ENCODE measurements around the gene P2RY11. TPM values are rescaled to one million over a fixed set of nuclear protein-coding genes. Genes with fewer than 3 reads are reported as not detected.

P2RY11 gene
- polyA plus RNA-seq, 2 donors: 6.6 to 12.8 TPM

DNA sequence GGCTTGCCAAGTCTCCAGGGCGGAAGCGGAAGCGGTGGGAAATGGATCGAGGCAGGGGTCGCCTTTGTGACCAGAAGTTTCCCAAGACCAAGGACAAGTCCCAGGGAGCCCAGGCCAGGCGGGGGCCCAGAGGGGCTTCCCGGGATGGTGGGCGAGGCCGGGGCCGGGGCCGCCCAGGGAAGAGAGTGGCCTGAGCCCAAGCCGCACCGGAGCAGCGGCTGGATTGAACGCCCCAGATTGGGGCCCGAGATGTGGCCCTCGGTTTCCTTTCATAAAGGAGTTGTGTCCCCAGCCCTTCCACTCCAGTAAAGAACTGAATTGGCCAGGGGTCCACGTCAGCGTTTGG lies 548 bp upstream of the P2RY11 start:
- no peaks in the 10 kb centered on the region for H3K27me3 ChIP-seq (ENCODE audit: control insufficient read depth in 1 of 2, insufficient read depth in 2 of 2, low read length in 2 of 2)
- peaks cover 0 to 12% of the 10 kb centered on the region in 2 donors for H3K4me1 ChIP-seq (ENCODE audit: control insufficient read depth in 2 of 2, insufficient read depth in 2 of 2, low read length in 1 of 2)
- WGBS, 2 donors: 87 to 90% methylated on average over 19 of the region's 19 CpGs
- peaks cover 14 to 57% of the 10 kb centered on the region in 2 donors for H3K36me3 ChIP-seq (ENCODE audit: control insufficient read depth in 2 of 2, insufficient read depth in 2 of 2, low read length in 1 of 2)
- H3K9me3 ChIP-seq (ENCODE audit: control insufficient read depth in 2 of 2, insufficient read depth in 1 of 2, low read depth in 1 of 2, low read length in 1 of 2): peaks cover 0 to 2% of the 10 kb centered on the region in 2 donors
- H3K27ac ChIP-seq (ENCODE audit: low read depth in 2 of 2, low read length in 1 of 2): peak overlapping the region in 1 of 2 donors; percentile 25
- H3K4me3 ChIP-seq (ENCODE audit: low read depth in 1 of 2, low read length in 2 of 2): no peak overlapping the region

DNA sequence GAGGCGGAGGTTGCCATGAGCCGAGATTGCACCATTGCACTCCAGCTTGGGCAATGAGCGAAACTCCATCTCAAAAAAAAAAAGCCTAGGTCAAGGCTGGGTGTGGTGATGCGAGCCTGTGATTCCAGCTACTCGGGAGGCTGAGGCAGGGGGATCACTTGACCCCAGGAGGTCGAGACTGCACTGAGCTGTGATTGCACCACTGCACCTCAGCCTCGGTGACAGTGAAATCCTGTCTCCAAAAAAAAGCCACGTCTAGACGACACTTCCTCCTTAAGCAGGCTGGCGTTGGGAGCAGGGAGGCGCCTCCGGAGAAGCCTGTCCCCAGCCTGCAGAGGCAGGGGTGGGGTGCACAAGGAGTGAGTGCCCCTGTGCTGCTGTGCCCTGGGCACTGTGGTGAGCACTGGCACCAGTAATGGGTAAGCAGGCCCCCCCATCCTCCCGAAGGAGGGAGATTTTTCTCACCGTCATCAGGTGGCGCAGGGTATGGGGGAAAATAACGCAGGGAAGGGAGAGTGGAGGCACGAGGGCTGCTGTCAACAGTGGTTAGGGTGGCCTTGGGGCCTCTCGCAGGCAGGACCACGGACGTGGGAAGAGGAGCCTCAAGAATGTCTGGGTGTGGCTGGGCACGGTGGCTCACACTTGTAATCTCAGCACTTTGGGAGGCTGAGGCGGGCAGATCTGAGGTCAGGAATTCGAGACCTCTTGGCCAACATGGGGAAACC lies 706 bp downstream of the P2RY11 start:
- Histone ChIP-seq H3K27me3 (ENCODE audit: control insufficient read depth in 1 of 2, insufficient read depth in 2 of 2, low read length in 2 of 2) (no peaks in the 10 kb centered on the region), H3K36me3 (ENCODE audit: control insufficient read depth in 2 of 2, insufficient read depth in 2 of 2, low read length in 1 of 2) (peaks cover 21 to 69% of the 10 kb centered on the region in 2 donors), H3K4me3 (ENCODE audit: low read depth in 1 of 2, low read length in 2 of 2) (no peak overlapping the region), H3K27ac (ENCODE audit: low read depth in 2 of 2, low read length in 1 of 2) (peak overlapping the region; percentile 14 to 36), H3K9me3 (ENCODE audit: control insufficient read depth in 2 of 2, insufficient read depth in 1 of 2, low read depth in 1 of 2, low read length in 1 of 2) (peaks cover 0 to 3% of the 10 kb centered on the region in 2 donors), H3K4me1 (ENCODE audit: control insufficient read depth in 2 of 2, insufficient read depth in 2 of 2, low read length in 1 of 2) (peaks cover 0 to 16% of the 10 kb centered on the region in 2 donors)
- 50 to 51% methylated on average over 23 of the region's 23 CpGs for WGBS, 2 donors

DNA sequence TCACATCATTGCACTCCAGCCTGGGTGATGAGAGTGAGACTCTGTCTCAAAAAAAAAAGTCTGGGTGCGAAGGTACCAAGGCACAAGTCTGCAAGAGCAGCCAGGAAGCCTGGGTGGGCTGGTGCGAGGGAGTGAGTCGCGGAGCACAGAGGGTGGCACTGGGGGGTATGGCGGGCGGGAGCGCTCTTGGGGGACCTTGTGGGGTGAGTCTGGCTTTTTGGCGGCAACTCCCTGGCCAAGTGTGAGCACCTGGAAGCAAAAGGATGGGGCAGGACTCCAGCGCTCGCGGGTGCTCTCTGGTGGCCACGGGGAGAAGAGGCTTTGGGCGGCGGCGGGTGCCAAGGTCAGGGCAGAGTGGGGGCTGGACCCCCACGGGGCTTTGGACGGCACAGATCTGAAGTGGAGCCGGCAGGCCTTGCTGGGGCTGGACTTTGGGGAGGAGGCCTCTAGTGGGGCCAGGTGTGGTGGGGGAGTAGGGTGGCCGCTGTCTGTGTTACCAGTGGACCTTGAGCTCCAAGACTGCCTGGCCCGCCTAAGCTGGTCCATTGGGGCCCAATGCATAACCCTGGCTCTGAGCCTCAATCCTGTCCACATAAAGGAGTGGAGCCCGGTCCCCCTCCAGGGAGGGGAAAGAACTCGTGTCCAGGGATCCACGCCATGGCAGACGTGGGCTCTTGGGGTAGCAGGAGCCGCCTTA lies 1.6 kb downstream of the P2RY11 start:
- Histone ChIP-seq H3K9me3 (ENCODE audit: control insufficient read depth in 2 of 2, insufficient read depth in 1 of 2, low read depth in 1 of 2, low read length in 1 of 2) (peaks cover 0 to 3% of the 10 kb centered on the region in 2 donors), H3K27ac (ENCODE audit: low read depth in 2 of 2, low read length in 1 of 2) (peak overlapping the region; percentile 6 to 13), H3K36me3 (ENCODE audit: control insufficient read depth in 2 of 2, insufficient read depth in 2 of 2, low read length in 1 of 2) (peaks cover 16 to 67% of the 10 kb centered on the region in 2 donors), H3K4me3 (ENCODE audit: low read depth in 1 of 2, low read length in 2 of 2) (no peak overlapping the region), H3K4me1 (ENCODE audit: control insufficient read depth in 2 of 2, insufficient read depth in 2 of 2, low read length in 1 of 2) (peaks cover 0 to 12% of the 10 kb centered on the region in 2 donors), H3K27me3 (ENCODE audit: control insufficient read depth in 1 of 2, insufficient read depth in 2 of 2, low read length in 2 of 2) (no peaks in the 10 kb centered on the region)
- WGBS, 2 donors: 18 to 20% methylated on average over 25 of the region's 25 CpGs

DNA sequence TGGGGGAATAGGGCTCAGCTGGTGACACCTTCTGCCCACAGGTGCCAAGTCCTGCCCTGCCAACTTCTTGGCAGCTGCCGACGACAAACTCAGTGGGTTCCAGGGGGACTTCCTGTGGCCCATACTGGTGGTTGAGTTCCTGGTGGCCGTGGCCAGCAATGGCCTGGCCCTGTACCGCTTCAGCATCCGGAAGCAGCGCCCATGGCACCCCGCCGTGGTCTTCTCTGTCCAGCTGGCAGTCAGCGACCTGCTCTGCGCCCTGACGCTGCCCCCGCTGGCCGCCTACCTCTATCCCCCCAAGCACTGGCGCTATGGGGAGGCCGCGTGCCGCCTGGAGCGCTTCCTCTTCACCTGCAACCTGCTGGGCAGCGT lies 2.1 kb downstream of the P2RY11 start:
- Histone ChIP-seq H3K4me3 (ENCODE audit: low read depth in 1 of 2, low read length in 2 of 2) (no peak overlapping the region), H3K36me3 (ENCODE audit: control insufficient read depth in 2 of 2, insufficient read depth in 2 of 2, low read length in 1 of 2) (peaks cover 13 to 63% of the 10 kb centered on the region in 2 donors), H3K4me1 (ENCODE audit: control insufficient read depth in 2 of 2, insufficient read depth in 2 of 2, low read length in 1 of 2) (peaks cover 0 to 13% of the 10 kb centered on the region in 2 donors), H3K27me3 (ENCODE audit: control insufficient read depth in 1 of 2, insufficient read depth in 2 of 2, low read length in 2 of 2) (no peaks in the 10 kb centered on the region), H3K27ac (ENCODE audit: low read depth in 2 of 2, low read length in 1 of 2) (no peak overlapping the region), H3K9me3 (ENCODE audit: control insufficient read depth in 2 of 2, insufficient read depth in 1 of 2, low read depth in 1 of 2, low read length in 1 of 2) (peaks cover 0 to 3% of the 10 kb centered on the region in 2 donors)
- WGBS, 2 donors: 63 to 67% methylated on average over 19 of the region's 19 CpGs

DNA sequence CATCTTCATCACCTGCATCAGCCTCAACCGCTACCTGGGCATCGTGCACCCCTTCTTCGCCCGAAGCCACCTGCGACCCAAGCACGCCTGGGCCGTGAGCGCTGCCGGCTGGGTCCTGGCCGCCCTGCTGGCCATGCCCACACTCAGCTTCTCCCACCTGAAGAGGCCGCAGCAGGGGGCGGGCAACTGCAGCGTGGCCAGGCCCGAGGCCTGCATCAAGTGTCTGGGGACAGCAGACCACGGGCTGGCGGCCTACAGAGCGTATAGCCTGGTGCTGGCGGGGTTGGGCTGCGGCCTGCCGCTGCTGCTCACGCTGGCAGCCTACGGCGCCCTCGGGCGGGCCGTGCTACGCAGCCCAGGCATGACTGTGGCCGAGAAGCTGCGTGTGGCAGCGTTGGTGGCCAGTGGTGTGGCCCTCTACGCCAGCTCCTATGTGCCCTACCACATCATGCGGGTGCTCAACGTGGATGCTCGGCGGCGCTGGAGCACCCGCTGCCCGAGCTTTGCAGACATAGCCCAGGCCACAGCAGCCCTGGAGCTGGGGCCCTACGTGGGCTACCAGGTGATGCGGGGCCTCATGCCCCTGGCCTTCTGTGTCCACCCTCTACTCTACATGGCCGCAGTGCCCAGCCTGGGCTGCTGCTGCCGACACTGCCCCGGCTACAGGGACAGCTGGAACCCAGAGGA lies 2.6 kb downstream of the P2RY11 start:
- peaks cover 0 to 3% of the 10 kb centered on the region in 2 donors for H3K9me3 ChIP-seq (ENCODE audit: control insufficient read depth in 2 of 2, insufficient read depth in 1 of 2, low read depth in 1 of 2, low read length in 1 of 2)
- H3K4me3 ChIP-seq (ENCODE audit: low read depth in 1 of 2, low read length in 2 of 2): no peak overlapping the region
- H3K27ac ChIP-seq (ENCODE audit: low read depth in 2 of 2, low read length in 1 of 2): no peak overlapping the region
- no peaks in the 10 kb centered on the region for H3K27me3 ChIP-seq (ENCODE audit: control insufficient read depth in 1 of 2, insufficient read depth in 2 of 2, low read length in 2 of 2)
- H3K4me1 ChIP-seq (ENCODE audit: control insufficient read depth in 2 of 2, insufficient read depth in 2 of 2, low read length in 1 of 2): peaks cover 0 to 18% of the 10 kb centered on the region in 2 donors
- WGBS, 2 donors: 74 to 86% methylated on average over 43 of the region's 43 CpGs
- peaks cover 13 to 62% of the 10 kb centered on the region in 2 donors for H3K36me3 ChIP-seq (ENCODE audit: control insufficient read depth in 2 of 2, insufficient read depth in 2 of 2, low read length in 1 of 2)

DNA sequence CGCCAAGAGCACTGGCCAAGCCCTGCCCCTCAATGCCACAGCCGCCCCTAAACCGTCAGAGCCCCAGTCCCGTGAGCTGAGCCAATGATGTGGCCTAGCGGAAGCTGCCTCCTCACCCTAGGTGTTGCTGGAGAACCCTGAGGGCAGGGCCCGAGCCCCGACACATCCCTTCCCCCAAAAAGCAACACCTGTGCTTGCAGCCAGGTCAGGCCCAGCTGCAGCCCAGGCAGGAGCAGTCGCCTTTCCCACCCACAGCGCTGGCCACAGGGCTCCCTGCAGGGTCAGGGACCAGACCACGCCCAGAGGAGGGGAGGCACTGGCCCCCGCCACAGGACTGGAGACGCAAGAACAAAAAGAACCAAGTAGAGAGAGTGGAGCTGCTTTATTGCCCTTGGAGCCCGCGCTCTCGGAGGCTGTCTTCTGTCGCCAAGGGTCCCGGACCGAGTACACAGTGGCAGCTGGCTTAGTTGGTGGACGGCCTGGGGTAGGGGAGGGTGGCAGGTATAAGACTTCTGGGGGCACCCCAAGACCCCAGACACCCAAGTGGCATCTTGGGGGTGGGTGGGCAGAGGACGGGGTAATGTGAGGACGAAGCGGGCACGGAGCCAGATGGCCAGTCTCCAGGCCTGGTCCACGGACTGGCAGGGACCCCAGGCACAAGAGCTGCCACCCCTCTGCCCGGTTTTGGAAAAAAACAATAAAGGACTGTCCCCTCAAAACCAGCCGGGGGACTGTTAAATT lies 3.3 kb downstream of the P2RY11 start:
- Histone ChIP-seq H3K4me1 (ENCODE audit: control insufficient read depth in 2 of 2, insufficient read depth in 2 of 2, low read length in 1 of 2) (peaks cover 0 to 19% of the 10 kb centered on the region in 2 donors), H3K9me3 (ENCODE audit: control insufficient read depth in 2 of 2, insufficient read depth in 1 of 2, low read depth in 1 of 2, low read length in 1 of 2) (peaks cover 0 to 3% of the 10 kb centered on the region in 2 donors), H3K36me3 (ENCODE audit: control insufficient read depth in 2 of 2, insufficient read depth in 2 of 2, low read length in 1 of 2) (peaks cover 13 to 55% of the 10 kb centered on the region in 2 donors), H3K27me3 (ENCODE audit: control insufficient read depth in 1 of 2, insufficient read depth in 2 of 2, low read length in 2 of 2) (no peaks in the 10 kb centered on the region), H3K27ac (ENCODE audit: low read depth in 2 of 2, low read length in 1 of 2) (no peak overlapping the region), H3K4me3 (ENCODE audit: low read depth in 1 of 2, low read length in 2 of 2) (no peak overlapping the region)
- 73 to 74% methylated on average over 26 of the region's 26 CpGs for WGBS, 2 donors

DNA sequence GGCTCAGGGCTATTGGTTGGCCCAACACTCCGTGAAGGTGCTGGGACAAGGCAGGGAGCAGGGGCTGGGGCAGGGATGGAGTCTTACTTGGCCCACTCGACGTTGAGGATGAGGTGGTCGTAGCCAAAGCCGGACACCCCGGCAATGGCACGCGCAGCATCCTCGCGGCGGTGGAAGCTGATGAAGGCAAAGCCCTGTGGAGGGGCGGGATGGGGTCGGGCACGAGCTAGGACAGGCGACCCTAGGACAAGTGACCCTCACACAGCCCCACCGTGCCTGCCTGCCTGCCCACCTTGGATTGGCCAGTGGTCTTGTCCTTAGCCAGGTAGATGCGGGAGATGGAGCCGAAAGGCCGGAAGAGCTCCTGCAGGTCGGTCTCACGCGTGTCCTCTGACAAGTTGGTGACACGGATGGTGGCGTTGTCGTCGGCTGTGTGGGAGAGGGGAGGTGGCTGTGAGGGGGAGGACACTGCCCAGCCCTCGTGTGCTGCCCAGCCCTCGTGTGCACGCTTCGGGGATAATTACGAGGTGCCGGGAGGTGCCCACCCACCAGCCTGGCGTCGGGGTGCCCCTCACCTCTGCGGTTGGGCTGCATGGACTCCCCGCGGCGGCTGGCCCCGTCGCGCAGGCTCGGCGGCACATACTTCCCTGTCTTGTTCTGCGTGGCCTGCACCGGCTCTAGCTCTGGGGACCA lies 4.0 kb downstream of the P2RY11 start:
- 84 to 87% methylated on average over 41 to 45 of the region's 45 CpGs for WGBS, 2 donors
- Histone ChIP-seq H3K4me1 (ENCODE audit: control insufficient read depth in 2 of 2, insufficient read depth in 2 of 2, low read length in 1 of 2) (peaks cover 0 to 19% of the 10 kb centered on the region in 2 donors), H3K36me3 (ENCODE audit: control insufficient read depth in 2 of 2, insufficient read depth in 2 of 2, low read length in 1 of 2) (peaks cover 10 to 48% of the 10 kb centered on the region in 2 donors), H3K4me3 (ENCODE audit: low read depth in 1 of 2, low read length in 2 of 2) (no peak overlapping the region), H3K9me3 (ENCODE audit: control insufficient read depth in 2 of 2, insufficient read depth in 1 of 2, low read depth in 1 of 2, low read length in 1 of 2) (peaks cover 0 to 3% of the 10 kb centered on the region in 2 donors), H3K27me3 (ENCODE audit: control insufficient read depth in 1 of 2, insufficient read depth in 2 of 2, low read length in 2 of 2) (no peaks in the 10 kb centered on the region), H3K27ac (ENCODE audit: low read depth in 2 of 2, low read length in 1 of 2) (no peak overlapping the region)

DNA sequence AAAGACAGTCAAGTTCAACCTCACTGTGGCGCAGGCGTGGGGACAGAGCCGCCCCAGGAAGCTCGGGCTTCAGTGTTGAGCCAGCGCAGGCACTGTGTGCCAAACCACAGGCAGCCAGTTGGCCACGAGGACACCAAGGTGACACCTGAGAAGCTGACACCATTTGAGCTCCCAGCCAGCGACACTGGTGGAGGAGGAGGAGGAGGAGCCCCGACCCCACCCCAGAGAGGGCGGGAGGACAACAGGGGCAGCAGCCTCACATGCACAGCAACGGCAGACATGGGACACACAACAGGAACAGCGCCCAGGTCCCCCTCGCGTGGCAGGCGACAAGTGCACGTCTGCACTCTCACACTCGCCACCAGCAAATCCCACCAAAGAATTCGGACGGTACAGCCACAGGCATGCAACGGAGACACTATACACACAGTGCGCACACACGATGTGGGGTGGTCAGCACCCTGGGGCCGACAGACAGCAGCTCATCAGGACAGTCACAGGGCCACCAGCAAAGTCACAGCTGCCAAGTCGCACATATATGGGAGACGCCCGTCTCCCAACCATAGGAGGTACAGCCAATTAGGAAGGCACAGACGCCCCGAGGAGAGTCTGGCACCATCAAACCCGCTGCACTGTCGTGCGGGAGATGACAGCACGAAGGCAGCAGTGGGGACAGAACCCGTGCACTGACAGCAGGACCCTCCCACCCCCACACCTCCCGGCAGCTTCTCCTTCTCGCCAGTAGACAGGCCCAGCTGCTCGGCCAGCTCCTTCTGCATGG lies 4.8 kb downstream of the P2RY11 start:
- Histone ChIP-seq H3K36me3 (ENCODE audit: control insufficient read depth in 2 of 2, insufficient read depth in 2 of 2, low read length in 1 of 2) (peaks cover 10 to 41% of the 10 kb centered on the region in 2 donors), H3K4me3 (ENCODE audit: low read depth in 1 of 2, low read length in 2 of 2) (no peak overlapping the region), H3K4me1 (ENCODE audit: control insufficient read depth in 2 of 2, insufficient read depth in 2 of 2, low read length in 1 of 2) (peaks cover 0 to 19% of the 10 kb centered on the region in 2 donors), H3K27ac (ENCODE audit: low read depth in 2 of 2, low read length in 1 of 2) (no peak overlapping the region), H3K9me3 (ENCODE audit: control insufficient read depth in 2 of 2, insufficient read depth in 1 of 2, low read depth in 1 of 2, low read length in 1 of 2) (peaks cover 0 to 3% of the 10 kb centered on the region in 2 donors), H3K27me3 (ENCODE audit: control insufficient read depth in 1 of 2, insufficient read depth in 2 of 2, low read length in 2 of 2) (no peaks in the 10 kb centered on the region)
- 83% methylated on average over 31 to 35 of the region's 35 CpGs for WGBS, 2 donors
